Stimulated activated CD8-positive, alpha-beta memory T cell treated with anti-CD3 and anti-CD28 coated beads, Interleukin-7, amount 100 ng/mL, for 48 hours (primary cell): ENCODE data around the gene TRIM71.
A peak's percentile ranks its signal among the peaks of the same experiment; 100 is the strongest.

Experiments
- DNase-seq, 2 donors: peaks; one replicate each; pipeline ENCODE4 v3.0.0-alpha.2; 2020; ENCODE audit warnings: low read depth in 1 of 2; ENCODE audit errors: extremely low read depth in 1 of 2

TRIM71 gene

DNA sequence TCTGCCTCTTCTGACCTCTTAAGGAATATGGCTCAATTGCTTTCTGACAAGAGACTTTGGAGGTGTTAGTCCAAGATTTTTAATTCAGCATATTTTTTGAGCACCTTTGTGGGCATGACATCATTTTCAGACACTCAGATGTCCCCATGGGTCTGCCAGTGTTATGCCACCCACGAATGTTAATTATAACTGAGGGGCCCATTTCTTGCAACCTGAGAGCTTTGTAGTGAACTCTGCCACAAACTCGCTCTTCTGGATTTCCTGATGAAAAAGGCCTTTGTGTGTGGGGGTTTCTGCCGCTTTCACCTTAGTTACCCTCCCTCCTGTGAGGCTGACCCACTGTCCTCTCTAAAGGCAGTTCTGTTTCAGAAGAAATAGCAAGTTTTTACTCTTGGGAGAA is 69.1 kb downstream of the TRIM71 start:
- DNase-seq, result no peak

DNA sequence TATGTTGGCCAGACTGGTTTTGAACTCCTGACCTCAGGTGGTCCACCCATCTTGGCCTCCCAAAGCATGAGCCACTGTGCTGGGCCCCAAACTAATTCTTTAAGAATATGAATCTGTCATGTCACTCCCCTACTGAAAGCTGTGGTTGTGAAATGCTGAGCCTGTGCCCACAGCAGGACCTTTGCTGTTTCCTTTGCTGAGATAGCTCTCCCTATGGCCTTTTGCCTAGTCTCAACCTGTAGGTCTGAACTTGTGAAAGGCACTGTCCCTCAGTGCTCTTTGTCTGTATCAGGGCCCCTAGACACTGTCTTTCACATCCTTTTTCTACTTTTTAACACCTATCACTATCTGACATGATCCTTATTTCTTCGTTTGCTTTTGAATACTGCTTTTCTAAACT is 70.9 kb downstream of the TRIM71 start:
- DNase-seq, result no peak

DNA sequence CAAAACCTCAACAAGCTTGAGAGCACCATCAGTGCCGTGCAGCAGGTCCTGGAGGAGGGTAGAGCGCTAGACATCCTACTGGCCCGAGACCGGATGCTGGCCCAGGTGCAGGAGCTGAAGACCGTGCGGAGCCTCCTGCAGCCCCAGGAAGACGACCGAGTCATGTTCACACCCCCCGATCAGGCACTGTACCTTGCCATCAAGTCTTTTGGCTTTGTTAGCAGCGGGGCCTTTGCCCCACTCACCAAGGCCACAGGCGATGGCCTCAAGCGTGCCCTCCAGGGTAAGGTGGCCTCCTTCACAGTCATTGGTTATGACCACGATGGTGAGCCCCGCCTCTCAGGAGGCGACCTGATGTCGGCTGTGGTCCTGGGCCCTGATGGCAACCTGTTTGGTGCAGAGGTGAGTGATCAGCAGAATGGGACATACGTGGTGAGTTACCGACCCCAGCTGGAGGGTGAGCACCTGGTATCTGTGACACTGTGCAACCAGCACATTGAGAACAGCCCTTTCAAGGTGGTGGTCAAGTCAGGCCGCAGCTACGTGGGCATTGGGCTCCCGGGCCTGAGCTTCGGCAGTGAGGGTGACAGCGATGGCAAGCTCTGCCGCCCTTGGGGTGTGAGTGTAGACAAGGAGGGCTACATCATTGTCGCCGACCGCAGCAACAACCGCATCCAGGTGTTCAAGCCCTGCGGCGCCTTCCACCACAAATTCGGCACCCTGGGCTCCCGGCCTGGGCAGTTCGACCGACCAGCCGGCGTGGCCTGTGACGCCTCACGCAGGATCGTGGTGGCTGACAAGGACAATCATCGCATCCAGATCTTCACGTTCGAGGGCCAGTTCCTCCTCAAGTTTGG is 72.9 kb downstream of the TRIM71 start:
- no peak for DNase-seq

DNA sequence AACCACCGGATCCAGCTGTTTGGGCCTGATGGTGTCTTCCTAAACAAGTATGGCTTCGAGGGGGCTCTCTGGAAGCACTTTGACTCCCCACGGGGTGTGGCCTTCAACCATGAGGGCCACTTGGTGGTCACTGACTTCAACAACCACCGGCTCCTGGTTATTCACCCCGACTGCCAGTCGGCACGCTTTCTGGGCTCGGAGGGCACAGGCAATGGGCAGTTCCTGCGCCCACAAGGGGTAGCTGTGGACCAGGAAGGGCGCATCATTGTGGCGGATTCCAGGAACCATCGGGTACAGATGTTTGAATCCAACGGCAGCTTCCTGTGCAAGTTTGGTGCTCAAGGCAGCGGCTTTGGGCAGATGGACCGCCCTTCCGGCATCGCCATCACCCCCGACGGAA is 73.6 kb downstream of the TRIM71 start:
- DNase-seq, result no peak

DNA sequence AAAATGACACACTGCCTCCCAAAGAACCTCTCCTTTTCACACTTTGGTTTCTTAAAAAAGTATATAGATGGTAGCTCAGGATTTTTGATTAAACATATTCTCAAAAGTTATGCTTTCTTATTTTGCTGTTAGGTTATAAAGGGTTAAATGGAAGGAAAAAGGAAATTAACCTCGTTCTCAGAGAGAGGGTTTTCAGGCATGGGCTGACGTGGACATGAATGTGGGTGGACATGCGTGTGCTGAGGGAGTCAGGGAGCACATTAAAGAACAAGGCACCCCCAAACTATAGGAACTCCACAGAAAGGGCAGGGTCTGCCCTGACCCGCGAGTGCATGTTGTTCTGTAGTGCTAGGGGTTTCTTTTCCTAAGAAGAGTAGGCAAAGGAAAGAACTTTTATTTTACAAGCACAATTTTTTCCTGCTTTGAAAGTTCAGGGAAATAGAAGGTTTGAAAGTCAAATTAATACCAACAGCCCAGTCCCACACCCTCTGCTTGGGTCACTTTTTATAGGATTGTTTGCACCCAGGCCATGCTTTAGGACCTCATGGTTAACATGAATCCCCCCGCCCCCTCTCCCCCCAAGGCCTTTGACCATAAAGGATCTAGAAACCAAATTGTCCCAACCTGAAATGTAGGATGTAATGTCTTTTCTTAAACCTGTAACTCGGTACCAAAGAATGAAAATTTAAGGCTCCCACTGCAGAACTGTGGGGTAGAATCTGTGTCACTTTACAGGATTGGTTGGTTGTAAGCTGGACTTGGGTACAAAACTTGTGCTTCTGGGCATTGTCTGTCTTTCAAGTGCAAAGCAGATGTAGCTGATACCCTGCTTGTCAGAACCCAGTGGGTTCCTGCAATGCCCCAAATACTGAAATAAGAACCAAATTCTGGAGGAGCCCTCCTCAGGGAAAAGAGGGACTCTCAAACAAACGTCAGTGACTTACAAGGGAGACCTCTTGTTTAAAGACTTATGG is 75.1 kb downstream of the TRIM71 start:
- no peak for DNase-seq

DNA sequence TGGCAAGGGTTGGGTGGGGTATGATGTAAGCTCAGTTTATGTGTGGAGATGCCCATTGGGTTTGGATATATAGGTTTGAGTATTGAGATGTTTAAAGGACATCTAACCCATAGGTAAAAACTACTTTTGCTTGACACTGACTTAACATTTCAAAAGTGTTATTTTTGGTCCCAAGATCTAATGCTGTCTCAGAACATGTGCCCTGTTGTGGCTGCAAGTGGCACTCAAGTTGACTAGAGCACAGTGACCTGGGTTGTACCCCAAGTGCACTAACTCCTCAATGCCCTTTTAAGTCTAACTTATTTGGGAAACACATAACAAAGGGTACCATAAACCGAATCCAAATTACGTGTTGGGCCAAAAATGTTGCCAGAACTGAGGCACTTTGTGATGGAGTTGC is 77.2 kb downstream of the TRIM71 start:
- no peak for DNase-seq

DNA sequence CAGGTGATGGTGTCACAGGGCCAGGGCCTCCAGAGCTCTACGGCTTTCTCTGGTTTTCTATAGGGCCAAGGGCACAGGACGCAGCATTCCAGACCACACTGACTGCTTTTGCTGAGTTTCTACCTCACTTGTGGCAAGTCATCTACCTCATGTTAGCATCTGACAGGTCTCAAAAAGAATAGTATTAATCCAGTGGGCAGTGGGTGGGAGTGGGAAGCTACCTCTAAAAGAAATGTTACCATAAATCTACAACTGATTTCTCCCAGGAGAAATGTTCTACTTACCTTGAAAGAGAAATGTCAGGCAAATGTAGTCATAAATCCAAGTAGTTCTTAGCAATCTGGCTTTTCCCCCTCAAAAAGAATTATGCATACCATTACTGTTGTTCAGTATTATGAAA is 77.9 kb downstream of the TRIM71 start:
- no peak for DNase-seq

DNA sequence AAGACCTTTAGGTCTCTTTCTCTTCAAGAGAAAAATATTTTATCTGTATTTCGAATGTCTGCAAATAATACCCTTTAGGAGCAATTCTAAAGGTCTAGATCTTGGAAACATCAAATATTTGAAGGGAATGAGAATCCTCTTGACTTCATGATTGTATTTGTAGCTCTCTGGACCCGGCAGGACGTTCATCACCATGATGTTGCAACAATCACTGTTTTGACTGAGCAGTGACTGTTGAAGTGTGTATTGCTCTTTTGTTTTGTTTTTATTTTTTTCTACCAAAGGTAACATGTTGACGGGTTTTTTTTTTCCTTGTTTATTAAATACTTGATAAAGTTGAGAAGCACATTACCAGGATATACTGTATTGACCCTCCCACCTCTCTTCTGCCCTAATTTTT is 78.3 kb downstream of the TRIM71 start:
- no peak for DNase-seq

DNA sequence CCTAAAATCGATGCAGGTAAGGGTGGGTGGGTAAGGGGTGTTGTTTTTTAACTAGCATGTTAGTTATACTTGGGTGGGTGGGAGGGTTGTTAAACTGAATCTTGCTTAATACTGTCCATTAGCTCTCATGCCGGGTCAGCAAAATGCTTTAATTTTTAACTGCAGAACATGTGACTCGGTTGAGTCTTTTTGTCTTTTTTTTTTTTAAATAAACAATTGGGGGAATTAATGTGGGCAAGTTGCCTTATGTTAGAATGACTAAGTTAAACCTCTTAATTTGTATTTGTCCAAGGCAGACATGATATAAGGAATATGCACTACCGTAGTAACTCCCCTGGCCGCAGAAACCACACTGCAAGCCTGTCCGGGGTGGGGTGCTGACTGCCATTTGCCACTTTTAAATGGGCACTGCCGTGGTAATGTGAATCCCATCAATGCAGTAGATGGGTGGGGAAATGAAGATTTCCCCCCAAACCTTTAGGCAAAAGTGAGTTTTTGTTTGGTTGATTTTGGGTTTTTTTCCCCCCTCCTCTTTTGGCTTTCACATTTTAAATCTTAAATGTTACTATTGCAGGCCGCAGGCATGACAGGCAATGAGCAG is 79.3 kb downstream of the TRIM71 start:
- no peak for DNase-seq

DNA sequence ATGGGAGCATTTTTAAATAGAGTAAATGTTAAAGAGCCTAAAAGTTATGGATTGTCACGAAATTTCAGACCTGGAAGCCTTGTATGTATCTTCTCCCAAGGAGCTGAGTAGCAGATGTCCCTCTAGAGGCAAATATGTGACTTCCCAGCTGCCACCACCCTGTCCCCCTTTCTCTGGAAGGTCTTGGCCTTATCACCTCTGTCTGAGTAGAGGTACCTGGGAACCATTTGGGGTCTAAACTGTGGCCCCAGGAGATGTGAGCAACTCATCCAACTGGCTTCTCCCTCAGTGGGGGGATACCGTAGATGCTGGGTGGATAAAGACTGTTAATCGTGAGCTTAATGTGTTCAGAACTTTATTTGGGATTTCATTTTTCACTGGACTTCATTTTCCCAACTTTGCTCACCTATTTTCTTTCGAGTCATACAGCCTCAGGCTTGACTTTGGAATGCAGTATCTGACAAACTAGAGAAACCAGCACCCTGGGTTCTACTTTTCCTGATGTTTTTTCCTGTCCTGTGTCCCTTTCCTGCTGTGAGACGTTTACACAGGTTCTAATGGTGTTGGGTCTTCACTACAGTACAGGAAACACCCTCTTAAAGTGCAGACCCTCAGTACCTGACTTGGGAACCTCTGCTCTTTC is 80.3 kb downstream of the TRIM71 start:
- no peak for DNase-seq

DNA sequence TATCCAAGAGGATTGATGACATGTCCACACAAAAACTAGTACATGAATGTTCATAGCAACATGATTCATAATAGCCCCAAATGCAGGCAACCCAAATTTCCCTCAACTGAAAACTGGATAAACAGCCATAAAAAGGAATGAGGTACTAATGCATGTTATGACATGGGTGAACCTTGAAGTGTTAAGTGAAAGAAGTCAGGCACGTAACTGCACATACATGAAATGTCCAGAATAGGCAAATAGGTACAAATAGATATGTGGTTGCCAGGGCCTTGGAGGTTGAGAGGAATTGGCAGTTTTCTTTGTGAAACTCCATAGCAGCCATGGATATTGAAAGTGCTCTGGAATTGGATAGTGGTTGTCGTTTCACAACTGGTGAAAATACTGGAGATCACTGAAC is 81.5 kb downstream of the TRIM71 start:
- DNase-seq, result no peak

DNA sequence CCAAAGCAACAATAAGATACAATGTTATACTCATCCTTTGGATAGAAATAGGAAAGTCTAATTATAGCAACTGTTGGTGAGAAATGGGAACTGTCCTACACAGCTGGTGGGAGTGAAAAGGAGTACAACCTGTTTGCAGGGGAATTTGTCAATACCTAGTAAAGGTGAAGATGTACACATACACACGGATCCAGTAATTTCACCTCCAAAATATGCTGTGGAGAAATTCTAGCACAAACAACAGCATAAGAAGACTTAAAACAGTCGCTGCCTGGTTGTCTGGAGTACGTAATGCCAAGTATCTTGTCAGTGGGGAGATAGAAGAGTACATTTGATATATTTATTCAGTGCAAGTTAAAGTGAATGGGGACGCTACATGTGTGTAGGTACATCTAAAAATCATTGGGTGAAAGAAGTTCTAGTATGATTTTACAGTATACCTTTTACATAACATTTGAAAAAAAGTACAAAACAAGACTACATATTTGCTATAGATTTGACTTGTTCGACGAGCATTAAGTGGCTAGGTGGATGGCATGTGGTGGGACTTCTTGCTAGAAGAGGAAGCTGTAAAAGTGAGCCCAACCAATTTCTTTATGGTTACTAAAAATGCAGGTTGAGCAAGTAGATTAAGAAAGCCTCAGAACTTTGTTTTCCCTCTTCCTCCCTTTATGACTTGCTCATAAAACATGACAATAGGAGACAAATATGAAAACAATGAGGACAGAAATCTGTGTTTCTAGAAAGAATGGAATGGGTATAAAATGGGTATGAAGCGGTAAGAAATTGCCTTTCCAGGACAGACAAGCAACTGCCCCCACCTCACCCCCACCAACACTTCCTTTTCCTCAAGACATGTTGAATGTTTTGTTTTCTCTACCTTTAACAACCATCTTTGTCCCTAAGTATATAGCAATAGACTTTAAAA is 83.5 kb downstream of the TRIM71 start:
- no peak for DNase-seq

DNA sequence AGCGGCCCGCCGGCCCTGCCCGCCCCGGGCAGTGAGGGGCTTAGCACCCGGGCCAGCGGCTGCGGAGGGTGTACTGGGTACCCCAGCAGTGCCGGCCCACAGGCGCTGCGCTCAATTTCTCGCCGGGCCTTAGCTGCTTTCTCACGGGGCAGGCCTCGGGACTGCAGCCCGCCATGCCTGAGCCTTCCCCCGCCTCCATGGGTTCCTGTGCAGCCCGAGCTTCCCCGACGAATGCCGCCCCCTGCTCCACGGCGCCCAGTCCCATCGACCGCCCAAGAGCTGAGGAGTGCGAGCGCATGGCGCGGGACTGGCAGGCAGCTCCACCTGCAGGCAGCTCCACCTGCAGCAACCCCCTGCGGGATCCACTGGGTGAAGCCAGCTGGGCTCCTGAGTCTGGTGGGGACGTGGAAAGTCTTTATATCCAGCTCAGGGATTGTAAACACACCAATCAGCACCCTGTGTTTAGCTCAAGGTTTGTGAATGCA is 85.1 kb downstream of the TRIM71 start:
- peak in 1 of 2 donors; percentile 4 for DNase-seq

DNA sequence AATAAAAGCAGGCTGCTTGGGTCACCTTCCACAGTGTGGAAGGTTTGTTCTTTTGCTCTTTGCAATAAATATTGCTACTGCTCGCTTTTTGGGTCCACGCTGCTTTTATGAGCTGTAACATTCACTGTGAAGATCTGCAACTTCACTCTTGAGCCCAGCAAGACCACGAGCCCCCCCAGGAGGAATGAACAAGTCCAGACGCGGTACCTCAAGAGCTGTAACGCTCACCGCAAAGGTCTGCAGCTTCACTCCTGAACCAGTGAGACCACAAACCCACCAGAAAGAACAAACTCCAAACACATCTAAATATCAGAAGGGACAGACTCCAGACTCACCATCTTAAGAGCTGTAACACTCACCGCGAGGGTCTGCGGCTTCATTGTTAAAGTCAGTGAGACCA is 86.2 kb downstream of the TRIM71 start:
- no peak for DNase-seq

DNA sequence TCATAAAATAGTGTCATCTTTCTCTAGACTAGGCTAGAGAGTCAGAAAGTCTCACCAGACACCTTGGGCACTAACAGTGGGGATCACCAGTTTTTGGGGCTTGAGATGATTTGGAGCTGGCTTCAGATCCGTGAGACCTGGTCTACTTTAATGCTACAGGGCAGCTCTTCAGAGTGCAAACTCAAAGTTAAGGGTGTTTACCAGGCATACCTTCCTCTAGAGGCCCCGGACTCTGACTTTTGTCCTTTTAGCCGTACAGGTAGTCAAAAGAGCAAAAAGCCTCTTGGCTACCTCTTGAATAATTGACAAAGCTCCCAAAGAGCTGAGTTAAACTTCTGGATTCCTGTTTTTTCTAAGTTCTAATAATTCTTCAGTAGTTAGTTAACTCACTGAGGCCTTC is 92.2 kb downstream of the TRIM71 start:
- no peak for DNase-seq

DNA sequence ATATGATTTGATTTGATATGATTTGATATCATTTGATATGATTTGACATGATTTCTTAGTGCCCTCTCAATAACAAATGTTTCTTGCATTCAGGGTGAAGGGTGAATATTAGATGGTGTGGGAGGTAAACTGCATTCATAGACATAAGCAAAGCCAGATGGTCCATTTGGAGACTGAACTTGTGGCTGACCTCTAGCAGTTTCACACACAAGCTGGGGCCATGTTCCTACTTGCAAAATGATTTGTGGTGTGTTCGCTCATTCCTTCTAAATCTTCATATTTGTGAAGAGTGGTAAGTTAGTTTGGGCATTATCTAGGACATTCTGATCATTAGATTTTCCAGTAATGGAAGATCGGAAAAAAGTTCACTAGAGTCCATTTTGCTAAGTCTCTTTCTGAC is 93.2 kb downstream of the TRIM71 start:
- no peak for DNase-seq

DNA sequence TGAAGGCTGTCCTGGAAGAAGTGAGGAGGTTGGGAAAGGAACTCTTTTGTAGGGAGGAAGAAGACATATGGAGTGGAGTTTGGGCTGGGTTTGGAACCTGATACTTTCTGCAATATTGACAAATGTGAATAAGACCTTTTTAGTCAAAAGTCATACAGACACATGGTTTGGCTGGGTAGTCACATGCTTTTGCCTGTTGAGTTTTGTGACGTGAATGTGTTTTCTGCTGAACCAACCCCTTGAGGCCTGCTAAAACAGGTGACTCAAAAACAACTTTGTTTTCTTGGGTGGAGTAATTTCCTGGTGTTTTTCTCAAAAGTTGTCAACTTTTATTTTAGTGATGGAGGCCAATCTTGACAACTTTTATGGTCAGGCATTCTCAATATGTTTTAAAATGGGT is 94.2 kb downstream of the TRIM71 start:
- no peak for DNase-seq

DNA sequence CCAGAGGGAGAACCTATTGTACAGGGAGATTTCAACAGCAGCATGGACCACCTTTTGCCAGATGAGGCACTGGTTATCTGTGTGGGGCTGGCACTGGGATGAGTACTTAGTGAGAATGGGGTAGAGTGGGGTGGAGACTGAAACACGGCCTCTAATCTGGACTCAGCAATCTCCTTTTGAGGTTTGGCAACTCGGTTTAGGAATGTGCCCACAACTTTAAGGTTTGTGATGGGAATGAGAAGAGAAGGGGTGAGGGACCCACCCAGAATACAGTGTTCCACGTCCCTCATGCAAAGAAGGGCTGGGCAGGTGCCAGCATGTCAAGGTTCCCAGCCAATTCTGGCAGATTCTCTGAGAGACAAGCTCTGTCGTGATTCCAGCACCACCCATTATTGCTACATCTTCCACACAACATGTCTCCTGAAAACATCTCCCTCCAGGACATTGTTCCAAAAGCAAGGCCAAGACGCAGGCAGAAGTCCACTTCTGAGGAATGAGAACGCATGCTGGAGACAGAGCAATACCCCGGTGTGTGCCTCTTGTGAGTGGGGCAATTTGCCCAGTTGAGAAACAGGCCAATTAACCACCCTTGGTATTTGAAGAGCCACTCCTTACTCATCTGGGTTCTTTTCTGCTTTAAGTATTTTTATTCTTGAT is 96.1 kb downstream of the TRIM71 start:
- DNase-seq, result no peak

DNA sequence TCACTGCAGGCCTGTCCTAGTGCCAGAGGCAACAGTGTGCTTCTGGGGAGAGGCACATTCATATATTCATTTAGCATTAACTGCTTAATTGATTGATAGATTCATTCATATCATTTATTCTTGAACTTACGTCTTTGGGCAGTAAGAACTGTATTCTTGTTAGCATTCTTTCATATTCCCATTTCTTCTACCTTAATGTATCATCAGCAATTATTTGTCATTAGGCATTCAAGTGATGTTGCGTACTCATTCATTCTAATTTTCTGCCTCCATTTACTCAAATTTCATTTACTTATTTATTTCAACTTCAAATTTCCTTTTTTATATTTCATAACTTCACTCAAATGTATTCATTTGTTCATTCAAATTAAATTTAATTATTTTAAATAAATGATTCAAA is 102.1 kb downstream of the TRIM71 start:
- DNase-seq, result no peak
